Neural cell (in vitro differentiated cells): Measurements from ENCODE around the gene POLR1A.

Source experiments
- CTCF ChIP-seq: fragments of 450-650 bp; IDR thresholded peaks from 2 replicates; pipeline ENCODE4 v1.5.1; 2014; ENCODE audit warnings: antibody characterized with exemption, mild to moderate bottlenecking, moderate library complexity; ENCODE audit not compliant: poor library complexity, severe bottlenecking
- EP300 ChIP-seq: fragments of 450-650 bp; conservative IDR thresholded peaks from 2 replicates; pipeline ENCODE4 v1.6.1; 2014; ENCODE audit warnings: antibody characterized with exemption, mild to moderate bottlenecking, moderate library complexity; ENCODE audit not compliant: poor library complexity, severe bottlenecking
- EZH2 ChIP-seq: fragments of 200-600, 300-800 bp; shearing (Covaris generic), sonication (generic); IDR thresholded peaks from 2 replicates; pipeline ENCODE4 v1.6.1; 2014; ENCODE audit warnings: antibody characterized with exemption, low read length, borderline replicate concordance, mild to moderate bottlenecking; ENCODE audit not compliant: insufficient read depth, poor library complexity, severe bottlenecking
- MXI1 ChIP-seq: fragments of 450-650 bp; conservative IDR thresholded peaks from 2 replicates; pipeline ENCODE4 v1.6.1; 2014; ENCODE audit warnings: antibody characterized with exemption, mild to moderate bottlenecking; ENCODE audit not compliant: poor library complexity, severe bottlenecking
- POLR2AphosphoS5 ChIP-seq: IDR thresholded peaks from 2 replicates; pipeline ENCODE4 v1.6.1; 2012
- RAD21 ChIP-seq: fragments of 450-650 bp; conservative IDR thresholded peaks from 2 replicates; pipeline ENCODE4 v1.6.1; 2014; ENCODE audit warnings: antibody characterized with exemption, mild to moderate bottlenecking, moderate library complexity
- REST ChIP-seq: IDR thresholded peaks from 2 replicates; pipeline ENCODE4 v1.6.1; 2012; ENCODE audit warnings: borderline replicate concordance
- SMC3 ChIP-seq: fragments of 450-650 bp; conservative IDR thresholded peaks from 2 replicates; pipeline ENCODE4 v1.6.1; 2014; ENCODE audit warnings: antibody characterized with exemption, mild to moderate bottlenecking, moderate library complexity; ENCODE audit not compliant: poor library complexity
- TAF1 ChIP-seq: IDR thresholded peaks from 2 replicates; pipeline ENCODE4 v1.6.1; 2012; ENCODE audit warnings: low read depth

- TF ChIP-seq CTCF (no peak), EZH2 (no peak), REST (no peak), POLR2AphosphoS5 (no peak), RAD21 (no peak), SMC3 (no peak), EP300 (no peak), TAF1 (no peak), MXI1 (no peak)
Observed at GRCh38 chr2:85972355-85972754, 133.3 kb downstream of the POLR1A start.
